Ramos (cell line): Measurements from ENCODE around the gene SPEM2.

Experiments
- in situ Hi-C: fragments of 300-500 bp; cut with MboI; formaldehyde crosslinking; loops from one replicate; pipeline ENCODE4 v1.14.3; 2022; ENCODE audit warnings: low sequenced_read_pairs; ENCODE audit not compliant: unreplicated experiment

Gene SPEM2

GRCh38 chr17:7440113-7440833 is 14.9 kb downstream of the SPEM2 start:
- in situ Hi-C loops, result no loop called here

- in situ Hi-C loops, result no loop called here
Observed at GRCh38 chr17:7440834-7441195, 15.4 kb downstream of the SPEM2 start.

DNA sequence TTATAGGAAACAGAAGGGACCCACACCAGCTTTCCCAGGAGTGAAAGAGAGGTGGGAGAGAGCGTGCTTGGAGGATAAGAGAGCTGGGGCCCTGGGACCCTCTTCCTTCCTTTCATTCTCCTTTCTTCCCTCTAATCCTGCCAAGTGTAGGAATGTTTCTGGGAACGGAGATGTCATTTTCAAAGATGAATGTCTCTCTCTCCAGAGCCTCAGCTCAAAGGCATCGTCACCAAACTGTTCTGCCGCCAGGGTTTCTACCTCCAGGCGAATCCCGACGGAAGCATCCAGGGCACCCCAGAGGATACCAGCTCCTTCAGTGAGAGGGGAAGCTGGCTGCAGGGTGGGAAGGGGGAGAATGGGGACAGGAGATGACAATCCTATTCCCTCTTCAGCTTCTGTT is 15.8 kb downstream of the SPEM2 start:
- in situ Hi-C loops, result no loop called here

DNA sequence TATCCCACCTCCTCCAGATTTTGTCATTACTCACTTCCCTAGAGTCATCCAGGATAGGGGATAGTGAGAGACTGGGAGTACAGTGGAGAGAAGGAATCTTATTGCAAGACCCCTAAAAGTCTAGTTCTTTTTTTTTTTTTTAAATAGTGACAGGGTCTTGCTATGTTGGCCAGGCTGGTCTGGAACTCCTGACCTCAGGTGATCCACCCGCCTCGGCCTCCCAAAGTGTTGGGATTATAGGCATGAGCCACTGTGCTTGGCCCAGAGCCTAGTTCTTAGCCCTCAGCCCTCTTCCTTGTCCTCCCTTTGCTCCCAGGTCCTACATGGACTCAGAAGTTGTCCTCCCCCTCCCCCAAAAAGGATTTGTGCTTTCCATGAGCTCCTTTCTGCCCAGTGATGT is 16.7 kb downstream of the SPEM2 start:
- in situ Hi-C loops, result no loop called here

GRCh38 chr17:7443499-7444485 is 18.4 kb downstream of the SPEM2 start:
- in situ Hi-C loops, result no loop called here

- in situ Hi-C loops, result no loop called here
Observed at GRCh38 chr17:7444682-7445618, 19.5 kb downstream of the SPEM2 start, which contains the start of gene CHRNB1. CHRNB1 (plus strand) TSS chr17:7445061; CDS start chr17:7445128, 67 bp downstream.

DNA sequence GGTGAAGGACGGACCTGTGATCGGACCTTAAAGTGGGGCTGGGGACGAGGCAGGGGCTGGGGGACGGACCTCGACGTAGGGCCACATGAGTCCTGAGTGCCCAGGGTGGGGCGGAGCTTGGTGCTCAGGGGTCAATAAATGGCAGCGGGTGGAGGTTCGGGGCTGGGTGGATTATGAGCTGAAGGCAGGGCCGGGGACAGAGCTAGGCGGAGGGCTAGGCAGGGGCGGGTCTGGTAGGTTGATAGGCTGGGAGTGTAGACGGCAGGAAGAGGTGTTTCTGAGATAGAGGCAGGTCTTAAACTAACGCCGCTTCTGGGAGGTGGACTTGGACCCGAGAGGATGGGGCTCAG is 20.2 kb downstream of the SPEM2 start:
- in situ Hi-C loops, result no loop called here

DNA sequence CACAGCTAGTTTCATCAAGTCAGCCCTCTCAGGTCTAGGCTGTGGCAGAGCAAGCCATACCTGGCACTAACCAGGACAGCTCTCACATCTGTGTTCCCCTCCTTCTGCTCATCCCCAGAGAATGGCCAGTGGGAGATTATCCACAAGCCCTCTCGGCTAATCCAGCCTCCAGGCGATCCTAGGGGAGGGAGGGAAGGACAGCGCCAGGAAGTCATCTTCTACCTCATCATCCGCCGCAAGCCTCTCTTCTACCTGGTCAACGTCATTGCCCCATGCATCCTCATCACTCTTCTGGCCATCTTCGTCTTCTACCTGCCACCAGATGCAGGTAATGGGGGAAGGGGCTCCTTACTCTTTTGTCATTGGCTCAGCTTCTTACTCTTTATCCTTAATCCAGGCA is 23.0 kb downstream of the SPEM2 start:
- in situ Hi-C loops, result no loop called here

DNA sequence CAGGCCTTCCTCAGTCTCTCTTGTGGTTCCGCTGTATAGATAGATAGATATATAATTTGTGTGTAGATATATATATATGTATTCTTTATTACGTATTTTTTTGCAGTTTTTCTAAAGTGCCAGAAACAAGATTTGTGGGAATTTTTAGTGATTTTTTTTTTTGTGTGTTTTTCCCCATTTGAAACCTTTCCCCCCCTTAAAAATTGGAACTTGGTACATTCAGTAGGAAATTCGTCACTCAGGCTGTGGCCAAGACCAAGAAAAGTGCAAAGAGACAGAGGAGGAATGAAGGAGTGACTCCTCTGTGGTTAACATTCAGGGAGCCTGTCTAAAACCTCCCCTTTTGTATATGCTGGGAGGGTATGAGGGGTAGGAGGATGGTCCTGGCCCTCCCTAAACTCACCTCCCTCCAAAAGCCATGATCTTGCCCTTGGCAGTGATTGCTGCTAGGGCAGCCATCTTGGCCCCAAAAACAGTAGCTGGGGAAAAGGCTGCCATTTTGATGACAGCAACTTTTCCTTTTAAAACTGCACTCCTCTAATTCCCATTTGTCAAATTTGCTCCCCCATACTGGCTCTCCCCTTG is 34.6 kb downstream of the SPEM2 start:
- in situ Hi-C loops, result no loop called here

- in situ Hi-C loops, result no loop called here
Observed at GRCh38 chr17:7460850-7461660, 35.6 kb downstream of the SPEM2 start.

- in situ Hi-C loops, result no loop called here
Observed at GRCh38 chr17:7462474-7463371, 37.3 kb downstream of the SPEM2 start.

- in situ Hi-C loops, result no loop called here
Observed at GRCh38 chr17:7463372-7463846, 38.0 kb downstream of the SPEM2 start.

DNA sequence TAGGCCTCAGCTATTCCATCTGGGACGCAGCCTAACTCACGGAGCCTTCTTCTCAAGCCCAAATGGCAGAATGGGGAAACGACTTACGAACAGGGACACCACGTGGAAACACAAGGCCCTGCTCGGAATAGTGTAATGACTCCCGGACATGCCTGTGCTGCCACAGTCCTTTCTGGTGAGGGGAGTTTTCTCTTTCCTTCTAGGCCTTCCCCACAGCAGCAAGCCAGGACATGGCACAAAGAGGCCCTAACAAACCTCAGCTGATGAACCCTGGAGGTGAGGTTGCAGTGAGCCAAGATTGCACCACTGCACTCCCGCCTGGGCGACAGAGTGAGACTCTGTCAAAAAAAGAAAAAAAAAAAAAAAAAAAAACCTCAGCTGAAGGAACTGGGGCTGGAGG is 38.7 kb downstream of the SPEM2 start:
- in situ Hi-C loops, result no loop called here

DNA sequence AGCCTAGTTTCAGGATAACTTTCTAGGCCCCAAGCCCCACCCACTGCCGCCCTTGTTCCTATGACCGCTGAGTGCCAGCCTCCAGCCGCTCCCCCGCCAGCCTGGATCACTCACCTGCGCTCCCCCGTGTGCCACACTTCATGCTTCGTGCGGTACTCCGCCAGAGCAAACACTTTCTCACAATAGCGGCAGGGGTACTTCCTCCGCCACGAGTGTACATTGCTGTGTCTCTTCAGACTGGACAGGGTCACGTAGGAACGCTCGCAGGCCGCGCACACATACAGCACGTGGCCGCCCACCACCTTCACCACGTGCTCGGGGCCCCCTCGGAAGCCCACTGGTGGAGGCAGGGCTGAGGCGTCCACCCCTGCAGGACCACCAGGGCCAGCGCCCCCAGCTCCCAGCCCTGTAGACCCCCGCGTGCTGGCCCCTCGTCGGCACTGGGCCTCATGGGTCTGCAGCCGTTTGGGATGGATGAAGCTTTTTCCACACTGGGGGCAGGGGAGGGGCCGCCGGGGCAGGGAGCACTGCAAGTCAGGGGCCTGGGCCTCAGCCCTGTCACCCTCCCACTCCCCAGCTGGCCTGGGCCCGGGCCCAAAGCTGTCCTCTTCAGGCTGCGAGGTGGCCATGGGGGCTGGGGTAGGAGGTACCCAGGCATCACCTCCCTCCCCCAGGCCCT is 40.3 kb downstream of the SPEM2 start:
- in situ Hi-C loops, result no loop called here

- in situ Hi-C loops, result no loop called here
Observed at GRCh38 chr17:7466318-7466638, 40.9 kb downstream of the SPEM2 start.

DNA sequence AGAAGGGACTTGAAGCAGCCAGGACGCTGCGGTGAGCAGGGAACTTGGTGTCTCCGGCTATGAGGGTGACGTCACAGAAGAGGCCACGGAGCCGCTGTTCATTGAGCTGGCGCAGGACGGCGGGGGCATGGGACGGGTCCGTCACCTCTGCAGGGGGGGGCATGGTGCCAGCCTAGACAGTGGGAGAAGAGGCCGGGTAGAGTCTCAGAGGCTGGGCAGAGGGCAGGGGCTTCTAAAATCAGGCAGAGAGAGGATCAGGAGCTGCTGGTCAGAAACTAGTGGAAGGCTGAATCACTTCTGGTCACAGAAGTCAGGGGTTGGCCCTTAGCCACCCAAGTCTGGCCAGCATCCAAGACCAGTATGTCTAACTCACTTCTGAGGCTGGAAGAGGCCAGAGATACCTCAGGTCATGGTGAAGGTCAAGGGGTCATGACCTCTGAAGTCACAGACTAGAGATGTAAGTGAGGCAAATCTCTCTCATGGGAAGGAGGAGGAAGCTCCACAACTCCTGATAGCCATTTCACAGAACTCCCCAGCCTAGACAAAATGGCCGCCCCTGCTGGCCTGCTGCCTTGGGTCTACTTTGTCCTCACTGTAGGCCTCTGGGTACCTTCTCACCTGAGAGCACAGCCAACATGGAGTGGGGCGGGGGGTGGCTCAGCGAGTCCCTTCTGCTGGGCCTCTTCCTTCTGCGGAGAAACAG is 41.4 kb downstream of the SPEM2 start:
- in situ Hi-C loops, result no loop called here

DNA sequence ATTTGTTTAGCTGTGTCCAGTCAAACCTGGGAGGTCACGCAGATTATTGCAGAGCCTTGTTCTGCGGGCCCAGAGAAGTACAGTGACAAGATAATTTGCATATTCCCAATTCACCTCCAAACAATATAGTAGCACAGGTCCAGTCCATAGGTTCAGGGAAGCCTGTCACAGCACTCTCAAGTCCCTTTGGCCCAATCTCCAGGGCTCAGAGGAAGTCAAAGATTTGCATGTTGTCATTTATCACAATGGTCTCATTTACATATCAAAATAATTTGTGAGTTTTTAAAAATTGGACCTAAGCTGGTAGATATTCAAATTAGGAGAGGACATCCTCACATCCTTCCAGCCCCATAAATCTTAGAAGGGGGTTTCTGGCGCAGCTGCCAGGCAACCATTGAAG is 42.1 kb downstream of the SPEM2 start:
- in situ Hi-C loops, result no loop called here
